ENCODE data around the gene CIDEA.

The CIDEA gene

GRCh38 chr18:12324991-12325725, 71.0 kb downstream of the CIDEA start:
- no peak for DNase-seq

GRCh38 chr18:12325726-12326245, 71.6 kb downstream of the CIDEA start:
- no peak for DNase-seq

GRCh38 chr18:12326711-12327460, 72.7 kb downstream of the CIDEA start:
- no peak for DNase-seq

Measured in stimulated activated CD4-positive, alpha-beta T cell treated with anti-CD3 and anti-CD28 coated beads, Interleukin-4, amount 100 ng/mL, for 4 hours (primary cell).